Fibroblast of skin of scalp (primary cell): ENCODE measurements around the gene SECISBP2L.

Experiments
- DNase-seq: peaks from one replicate; pipeline ENCODE4 v3.0.0-alpha.2; 2013

The SECISBP2L gene

GRCh38 chr15:48996276-48996675 is 50.0 kb downstream of the SECISBP2L start:
- peak; percentile 75 for DNase-seq

GRCh38 chr15:48993380-48993779 is 52.9 kb downstream of the SECISBP2L start:
- DNase-seq, result peak; percentile 78

GRCh38 chr15:48992545-48992944 is 53.7 kb downstream of the SECISBP2L start:
- no peak for DNase-seq

GRCh38 chr15:48992096-48992495 is 54.1 kb downstream of the SECISBP2L start:
- no peak for DNase-seq

- DNase-seq, result peak; percentile 90
Observed at GRCh38 chr15:48989170-48989569, 57.1 kb downstream of the SECISBP2L start.

GRCh38 chr15:48987142-48987541 is 59.1 kb downstream of the SECISBP2L start:
- DNase-seq, result no peak

- no peak for DNase-seq
Observed at GRCh38 chr15:48986240-48986639, 60.0 kb downstream of the SECISBP2L start.

GRCh38 chr15:48985516-48985915 is 60.7 kb downstream of the SECISBP2L start:
- no peak for DNase-seq

GRCh38 chr15:48984811-48985352 is 61.4 kb downstream of the SECISBP2L start:
- peak; percentile 36 for DNase-seq

- no peak for DNase-seq
Observed at GRCh38 chr15:48984021-48984710, 62.1 kb downstream of the SECISBP2L start.

GRCh38 chr15:48983300-48983699 is 62.9 kb downstream of the SECISBP2L start:
- DNase-seq, result no peak

- no peak for DNase-seq
Observed at GRCh38 chr15:48981941-48982340, 64.3 kb downstream of the SECISBP2L start.

- no peak for DNase-seq
Observed at GRCh38 chr15:48978638-48979037, 67.6 kb downstream of the SECISBP2L start.

GRCh38 chr15:48976444-48977088 is 69.7 kb downstream of the SECISBP2L start:
- DNase-seq, result no peak

GRCh38 chr15:48975472-48976419 is 70.5 kb downstream of the SECISBP2L start:
- peak; percentile 85 for DNase-seq

- no peak for DNase-seq
Observed at GRCh38 chr15:48974882-48975281, 71.4 kb downstream of the SECISBP2L start.

- no peak for DNase-seq
Observed at GRCh38 chr15:48972750-48973503, 73.3 kb downstream of the SECISBP2L start.

GRCh38 chr15:48970926-48971325 is 75.3 kb downstream of the SECISBP2L start:
- DNase-seq, result peak; percentile 83

- no peak for DNase-seq
Observed at GRCh38 chr15:48968066-48968465, 78.2 kb downstream of the SECISBP2L start.

- peak; percentile 50 for DNase-seq
Observed at GRCh38 chr15:48967336-48967735, 78.9 kb downstream of the SECISBP2L start.

GRCh38 chr15:48966595-48967301 is 79.5 kb downstream of the SECISBP2L start:
- peak; percentile 62 for DNase-seq
